ENCODE results near the gene RTN4R. TPM values are rescaled to one million over a fixed set of nuclear protein-coding genes. Genes with fewer than 3 reads are reported as not detected.

The RTN4R gene
- total and polyA plus RNA-seq, 9 of the 15 experiments (the other 6 are each of a cell fraction or from before 2014, with no cell fraction given): 0.04 to 2.8 (median 1.4) TPM; not detected in 3

- TF ChIP-seq ZBTB2 (IDR thresholded peaks at IDR 0.05) (no peak), FOSL1 (tag; conservative IDR thresholded peaks at IDR 0.05) (no peak), ATF3 (IDR thresholded peaks at IDR 0.05) (no peak), ATF3 (CRISPR knock-in tag; conservative IDR thresholded peaks at IDR 0.05) (no peak), KLF10 (CRISPR knock-in tag; IDR thresholded peaks at IDR 0.05) (no peak), CEBPZ (IDR thresholded peaks at IDR 0.05; ENCODE audit: borderline replicate concordance, low read depth, low read length) (no peak), BCOR (IDR thresholded peaks at IDR 0.05) (no peak), ZNF551 (CRISPR knock-in tag; IDR thresholded peaks at IDR 0.05) (no peak), ZNF830 (CRISPR knock-in tag; IDR thresholded peaks at IDR 0.05) (no peak), ZSCAN29 (IDR thresholded peaks at IDR 0.05) (no peak), RBM14 (IDR thresholded peaks at IDR 0.05; ENCODE audit: borderline replicate concordance, insufficient read depth, low read depth, low read length) (no peak), ELK3 (CRISPR knock-in tag; IDR thresholded peaks at IDR 0.05) (no peak), FOS (IDR thresholded peaks at IDR 0.05; ENCODE audit: extremely low read depth, insufficient read length) (no peak), SIRT6 (IDR thresholded peaks at IDR 0.05; ENCODE audit: low read depth, low read length) (no peak), PHTF2 (CRISPR knock-in tag; IDR thresholded peaks at IDR 0.05) (no peak), TAF15 (IDR thresholded peaks at IDR 0.05; ENCODE audit: low read depth, low read length) (no peak), ERF (CRISPR knock-in tag; IDR thresholded peaks at IDR 0.05) (peak; percentile 79; the same call in 1 of the 2 replicates), PHF21A (IDR thresholded peaks at IDR 0.05; ENCODE audit: borderline replicate concordance, low read depth) (no peak), ZNF707 (CRISPR knock-in tag; conservative IDR thresholded peaks at IDR 0.05) (no peak), PTTG1 (tag; IDR thresholded peaks at IDR 0.05; ENCODE audit: low read depth) (no peak), ZNF324 (CRISPR knock-in tag; IDR thresholded peaks at IDR 0.05) (no peak; the same call in 1 of the 2 replicates), ELF4 (CRISPR knock-in tag; IDR thresholded peaks at IDR 0.05) (no peak; the same call in 1 of the 2 replicates), BRF1 (IDR thresholded peaks at IDR 0.05; ENCODE audit: borderline replicate concordance, extremely low read depth, insufficient read length) (no peak)
These were observed 24.4 kb downstream of the RTN4R start (continued) for GRCh38 chr22:20243537-20244249.

All from K562 (cell line).